GM19463 (cell line): ENCODE results near the gene DPP9.
"Not testable (repeated sequence)": the region's sequence is repeated elsewhere in the genome, so short reads cannot be mapped to it uniquely, and the experiment has no call there.

ENCODE experiments used
- ATAC-seq: cut with Tn5 transposase; IDR thresholded peaks from one replicate; pipeline ENCODE4 v1.9.1; 2021; ENCODE audit warnings: mild to moderate bottlenecking, moderate library complexity; ENCODE audit not compliant: unreplicated experiment

The DPP9 gene

GRCh38 chr19:4742723-4743646, 19.3 kb upstream of the DPP9 start:
- no peak for ATAC-seq

- no peak for ATAC-seq
Measured at GRCh38 chr19:4740092-4740491, 16.4 kb upstream of the DPP9 start.

GRCh38 chr19:4738734-4739133, 15.1 kb upstream of the DPP9 start:
- ATAC-seq, result no peak

GRCh38 chr19:4737955-4738600, 14.4 kb upstream of the DPP9 start:
- no peak for ATAC-seq

- no peak for ATAC-seq
Measured at GRCh38 chr19:4733755-4734345, 10.2 kb upstream of the DPP9 start.

- no peak for ATAC-seq
Measured at GRCh38 chr19:4732680-4733114, 9.1 kb upstream of the DPP9 start.

- ATAC-seq, result no peak
Measured at GRCh38 chr19:4730740-4731171, 7.1 kb upstream of the DPP9 start.

GRCh38 chr19:4728871-4729270, 5.2 kb upstream of the DPP9 start:
- ATAC-seq, result no peak

- ATAC-seq, result no peak
Measured at GRCh38 chr19:4722671-4723594, 709 bp downstream of the DPP9 start.

GRCh38 chr19:4721196-4721595, 2.4 kb downstream of the DPP9 start:
- no peak for ATAC-seq

- ATAC-seq, result no peak
Measured at GRCh38 chr19:4720037-4720700, 3.5 kb downstream of the DPP9 start.

- ATAC-seq, result no peak
Measured at GRCh38 chr19:4719499-4719866, 4.2 kb downstream of the DPP9 start.

- no peak for ATAC-seq
Measured at GRCh38 chr19:4717966-4718701, 5.5 kb downstream of the DPP9 start.

- no peak for ATAC-seq
Measured at GRCh38 chr19:4717191-4717965, 6.3 kb downstream of the DPP9 start.

- no peak for ATAC-seq
Measured at GRCh38 chr19:4715529-4716221, 8.0 kb downstream of the DPP9 start.

- ATAC-seq, result not testable (repeated sequence)
Measured at GRCh38 chr19:4715178-4715528, 8.5 kb downstream of the DPP9 start.

GRCh38 chr19:4714016-4714415, 9.6 kb downstream of the DPP9 start:
- no peak for ATAC-seq

GRCh38 chr19:4713384-4713951, 10.2 kb downstream of the DPP9 start:
- no peak for ATAC-seq
